Esophagus muscularis mucosa (tissue), 3 donors: ENCODE results near the gene DAAM1.

Source experiments
- CTCF ChIP-seq, 3 experiments: fragments of 200-600 bp in 2 of 3; fragments of 450-650 bp in 1 of 3; sonication (generic) in 2 of 3; IDR thresholded peaks; one replicate each; pipeline ENCODE4 v1.5.1; 2017 to 2019; ENCODE audit warnings: antibody characterized with exemption in 3 of 3, mild to moderate bottlenecking in 2 of 3, moderate library complexity in 1 of 3
- POLR2A ChIP-seq: fragments of 450-650 bp; IDR thresholded peaks from one replicate; pipeline ENCODE4 v1.6.1; 2017; ENCODE audit warnings: antibody characterized with exemption, moderate library complexity, mild to moderate bottlenecking, low read depth
- POLR2AphosphoS5 ChIP-seq, 2 donors: sonication (generic); formaldehyde crosslinking; IDR thresholded peaks; one replicate each; pipeline ENCODE4 v1.6.1; 2017; ENCODE audit warnings: antibody characterized with exemption in 2 of 2

GRCh38 chr14:59407246-59408010, 219.0 kb downstream of the DAAM1 start:
- no peak for TF ChIP-seq CTCF (IDR thresholded peaks at IDR 0.05)
- no peak for TF ChIP-seq POLR2A
- peak in 1 of 2 donors; percentile 18 for TF ChIP-seq POLR2AphosphoS5 (IDR thresholded peaks at IDR 0.05)
